CD4-positive, alpha-beta memory T cell (primary cell): ENCODE measurements around the gene GARIN1A. TPM values are rescaled to one million over a fixed set of nuclear protein-coding genes. Genes with fewer than 3 reads are reported as not detected.
"Not testable (repeated sequence)": the region's sequence is repeated elsewhere in the genome, so short reads cannot be mapped to it uniquely, and the experiment has no call there.

Experiments used
- CTCF ChIA-PET: fragments of 350-600 bp; sonication (Branson Sonifier 250); formaldehyde crosslinking; loops from one replicate; lab custom pipeline; 2021; ENCODE audit warnings: inconsistent platforms; ENCODE audit not compliant: partially characterized antibody; lab: Charles Lee
- POLR2A ChIA-PET: fragments of 350-600 bp; sonication (Branson Sonifier 250); formaldehyde crosslinking; loops from one replicate; lab custom pipeline; 2021; ENCODE audit not compliant: partially characterized antibody; lab: Charles Lee
- DNase-seq, 5 donors: peaks; one replicate each; pipeline versions ENCODE4 v3.0.0 to v3.0.0-alpha.2; 2020 to 2022; ENCODE audit warnings: mixed read lengths in 1 of 5
- H3K27ac ChIP-seq: one replicate; pipeline ENCODE4 v1.7.0; 2013; ENCODE audit warnings: low read depth, low read length
- H3K27me3 ChIP-seq: 2 replicates; pipeline ENCODE4 v1.7.0; 2013; ENCODE audit warnings: mild to moderate bottlenecking, low read length, moderate library complexity; ENCODE audit not compliant: insufficient read depth
- H3K36me3 ChIP-seq: 2 replicates; pipeline ENCODE4 v1.7.0; 2013; ENCODE audit warnings: mild to moderate bottlenecking, low read length, moderate library complexity; ENCODE audit not compliant: insufficient read depth
- H3K4me1 ChIP-seq: 2 replicates; pipeline ENCODE4 v1.7.0; 2013; ENCODE audit warnings: mild to moderate bottlenecking, low read length, moderate library complexity; ENCODE audit not compliant: insufficient read depth
- H3K4me3 ChIP-seq, 2 donors: one replicate each; pipeline ENCODE4 v1.7.0; 2013; ENCODE audit warnings: low read length in 2 of 2, mild to moderate bottlenecking in 1 of 2
- H3K9me3 ChIP-seq, 2 donors: one replicate each; pipeline ENCODE4 v1.7.0; 2013; ENCODE audit warnings: low read length in 2 of 2, control low read depth in 1 of 2; ENCODE audit not compliant: control insufficient read depth in 1 of 2
- H3K27ac Mint-ChIP-seq, 7 donors: one replicate each; pipeline ENCODE4 v1.8.0; 2020 to 2021; ENCODE audit warnings: mixed read lengths in 7 of 7, mild to moderate bottlenecking in 6 of 7, inconsistent platforms in 3 of 7, moderate library complexity in 3 of 7
- H3K27me3 Mint-ChIP-seq, 2 donors: one replicate each; pipeline ENCODE4 v1.8.0; 2020 to 2021; ENCODE audit warnings: mixed read lengths in 2 of 2
- H3K36me3 Mint-ChIP-seq, 2 donors: one replicate each; pipeline ENCODE4 v1.8.0; 2020 to 2021; ENCODE audit warnings: mixed read lengths in 2 of 2, inconsistent platforms in 1 of 2, mild to moderate bottlenecking in 1 of 2
- H3K4me1 Mint-ChIP-seq, 4 donors: one replicate each; pipeline ENCODE4 v1.8.0; 2020 to 2021; ENCODE audit warnings: mixed read lengths in 4 of 4, mild to moderate bottlenecking in 1 of 4
- H3K4me3 Mint-ChIP-seq, 8 donors: one replicate each; pipeline ENCODE4 v1.8.0; 2020 to 2021; ENCODE audit warnings: mixed read lengths in 8 of 8, mild to moderate bottlenecking in 7 of 8, moderate library complexity in 6 of 8, inconsistent platforms in 3 of 8
- H3K9me3 Mint-ChIP-seq, 8 donors: one replicate each; pipeline ENCODE4 v1.8.0; 2020 to 2021; ENCODE audit warnings: mixed read lengths in 8 of 8, mild to moderate bottlenecking in 5 of 8, inconsistent platforms in 3 of 8, moderate library complexity in 1 of 8
- intact Hi-C: fragments of 100-400 bp; cut with micrococcal nuclease; formaldehyde crosslinking; loops from one replicate; pipeline ENCODE4 v1.15.1; 2023
- polyA plus RNA-seq, 2 donors: library from polyadenylated mRNA; unstranded; fragments of 300-500 nt; fragmentation: Illumina TruSeq; gene quantifications; one replicate each; pipeline ENCODE4 v1.2.3, GENCODE V29; 2021
- total RNA-seq, 2 experiments: library from RNA; stranded (reverse); gene quantifications; one replicate each; pipeline ENCODE4 v1.2.3, GENCODE V29; 2021

The GARIN1A gene
- total RNA-seq (1 to 10 TPM; 1.6 to 3.4 TPM), polyA plus RNA-seq (under 1 TPM in 1 of 2 donors, not detected in 1; 0.06 TPM)

DNA sequence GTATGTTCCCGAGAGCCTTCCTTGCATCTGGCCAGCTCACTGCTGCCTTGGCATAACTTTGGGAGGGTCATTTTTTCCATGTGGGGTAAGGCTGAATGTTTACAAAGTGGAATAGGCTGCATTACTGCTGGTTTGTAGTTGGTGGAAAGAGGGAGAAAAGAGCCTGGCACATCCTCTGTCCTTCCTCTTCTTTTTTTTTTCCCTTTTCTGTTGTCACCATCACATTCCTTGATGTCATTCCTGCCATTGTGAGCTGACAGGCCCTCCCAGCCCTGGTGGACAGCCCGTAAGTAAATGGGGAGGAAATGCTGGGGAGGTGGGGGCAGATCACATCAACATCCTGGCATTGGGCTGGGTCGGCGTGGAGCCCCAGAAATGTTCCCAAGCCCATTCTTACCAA is at the start of gene GARIN1A:
Gene GARIN1A (plus strand): TSS at position 301 of the 400 bp plus-strand sequence. CDS start 106 bp downstream, outside the sequence.
- peaks cover 8% of the 10 kb centered on the region for H3K27me3 ChIP-seq
- no peak within 1 kb of the TSS for H3K27ac ChIP-seq
- H3K27me3 Mint-ChIP-seq, result peaks cover 6 to 11% of the 10 kb centered on the region in 2 donors
- no peak within 1 kb of the TSS for H3K27ac Mint-ChIP-seq
- H3K9me3 Mint-ChIP-seq, result no peaks in the 10 kb centered on the region
- H3K36me3 ChIP-seq, result no peaks in the 10 kb centered on the region
- DNase-seq, result no peak
- H3K9me3 ChIP-seq, result no peaks in the 10 kb centered on the region
- H3K36me3 Mint-ChIP-seq, result no peaks in the 10 kb centered on the region
- CTCF ChIA-PET, result no interaction called here
- peaks cover 3 to 11% (median 6%) of the 10 kb centered on the region in 4 donors for H3K4me1 Mint-ChIP-seq
- no peak within 1 kb of the TSS for H3K4me3 ChIP-seq
- POLR2A ChIA-PET, result interaction anchor here (0.8 kb wide), 1 partner anchor 10 kb away, joined by 3 read pairs; no protein-coding TSS in a partner anchor
- peak within 1 kb of the TSS in 1 of 8 donors; percentile 1 for H3K4me3 Mint-ChIP-seq
- intact Hi-C loops, result no loop called here
- no peaks in the 10 kb centered on the region for H3K4me1 ChIP-seq

DNA sequence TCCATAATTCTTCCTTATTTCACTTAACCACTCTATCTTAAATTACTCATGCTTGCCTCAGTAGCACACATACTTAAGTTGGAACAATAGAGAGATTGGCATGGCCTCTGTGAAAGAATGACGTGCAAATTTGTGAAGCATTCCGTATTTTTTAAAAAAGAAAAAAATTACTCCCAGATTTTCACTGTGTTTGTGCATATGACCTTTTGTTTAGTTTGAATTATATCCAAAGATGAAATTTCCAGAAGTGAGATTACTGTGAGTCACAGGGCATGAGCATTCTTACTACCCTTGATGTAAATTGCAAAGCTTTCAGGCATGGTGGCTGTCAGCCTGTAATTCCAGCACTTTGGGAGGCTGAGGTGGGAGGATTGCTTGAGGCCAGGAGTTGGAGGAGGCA is 45.0 kb upstream of the GARIN1A start:
- H3K36me3 ChIP-seq, H3K9me3 ChIP-seq, H3K4me3 Mint-ChIP-seq, H3K27ac ChIP-seq, H3K27me3 Mint-ChIP-seq, POLR2A ChIA-PET, DNase-seq, H3K27me3 ChIP-seq, H3K9me3 Mint-ChIP-seq, H3K4me1 Mint-ChIP-seq, H3K4me3 ChIP-seq, H3K4me1 ChIP-seq, H3K27ac Mint-ChIP-seq, CTCF ChIA-PET, intact Hi-C loops: not testable (repeated sequence)
- peaks cover 28 to 54% of the 10 kb centered on the region in 2 donors for H3K36me3 Mint-ChIP-seq

DNA sequence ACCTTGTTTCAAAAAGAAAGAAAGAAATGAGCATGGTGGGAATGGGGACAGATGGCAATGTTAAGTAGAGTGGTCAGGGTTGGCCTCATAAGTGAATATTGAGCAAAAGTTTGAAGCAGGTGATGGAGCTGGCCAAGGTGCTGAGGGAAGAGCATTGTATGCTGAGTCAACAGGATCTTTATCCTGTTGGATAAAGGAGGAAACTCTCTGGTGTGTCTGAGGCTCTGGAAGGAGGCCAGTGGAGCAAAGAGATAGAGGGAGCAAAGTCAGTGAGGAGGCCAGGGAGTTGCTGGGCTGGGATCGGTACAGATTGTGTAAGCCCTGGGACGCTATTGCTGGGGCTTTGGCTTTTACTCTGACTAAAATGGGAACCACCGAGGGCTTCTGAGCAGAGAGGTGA is 38.2 kb upstream of the GARIN1A start:
- H3K4me1 ChIP-seq, H3K27me3 ChIP-seq, H3K4me3 Mint-ChIP-seq, H3K9me3 Mint-ChIP-seq, CTCF ChIA-PET, POLR2A ChIA-PET, H3K36me3 ChIP-seq, H3K4me1 Mint-ChIP-seq, intact Hi-C loops, DNase-seq, H3K27ac ChIP-seq, H3K9me3 ChIP-seq, H3K4me3 ChIP-seq, H3K27me3 Mint-ChIP-seq: not testable (repeated sequence)
- Mint-ChIP-seq H3K27ac (peak overlapping the region in 1 of 7 donors; percentile 66), H3K36me3 (peaks cover 28 to 51% of the 10 kb centered on the region in 2 donors)

DNA sequence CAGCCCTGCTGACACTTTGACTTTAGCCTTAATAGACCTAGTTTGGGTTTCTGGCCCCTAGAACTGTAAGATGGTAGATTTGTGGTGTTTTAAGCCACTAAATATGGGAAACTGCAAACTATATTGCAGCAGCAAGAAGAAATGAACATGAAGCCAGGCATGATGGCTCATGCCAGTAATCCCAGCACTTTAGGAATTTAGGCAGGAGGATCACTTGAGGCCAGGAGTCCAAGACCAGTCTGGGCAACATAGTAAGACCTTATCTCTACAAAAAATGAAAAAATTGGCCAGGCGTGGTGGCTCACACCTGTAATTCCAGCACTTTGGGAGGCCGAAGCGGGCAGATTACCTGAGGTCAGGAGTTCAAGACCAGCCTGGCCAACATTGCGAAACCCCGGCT is 26.9 kb upstream of the GARIN1A start:
- H3K4me3 Mint-ChIP-seq, result not testable (repeated sequence)
- peaks cover 13 to 23% of the 10 kb centered on the region in 2 donors for H3K36me3 Mint-ChIP-seq
- H3K27ac Mint-ChIP-seq, result peak overlapping the region in 1 of 7 donors; percentile 51

DNA sequence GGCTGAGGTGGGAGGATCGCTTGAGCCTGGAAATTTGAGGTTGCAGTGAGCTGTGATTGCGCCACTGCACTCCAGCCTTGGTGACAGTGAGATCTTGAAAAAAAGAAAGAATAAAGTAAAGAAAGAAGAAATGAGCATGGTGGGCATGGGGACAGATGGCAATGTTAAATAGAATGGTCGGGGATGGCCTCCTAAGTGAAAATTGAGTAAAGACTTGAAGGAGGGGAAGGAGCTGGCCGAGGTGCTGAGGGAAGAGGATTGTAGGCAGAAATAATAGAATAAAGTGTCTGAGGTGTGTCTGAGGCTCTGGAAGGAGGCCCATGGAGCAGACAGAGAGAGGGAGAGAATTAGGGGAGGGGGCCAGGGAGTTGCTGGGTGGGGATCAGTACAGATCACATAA is 26.2 kb upstream of the GARIN1A start:
- H3K4me3 Mint-ChIP-seq, H3K27me3 Mint-ChIP-seq, POLR2A ChIA-PET, H3K27ac ChIP-seq, H3K4me3 ChIP-seq, H3K27me3 ChIP-seq, H3K4me1 Mint-ChIP-seq, H3K9me3 ChIP-seq, intact Hi-C loops, H3K4me1 ChIP-seq, DNase-seq, CTCF ChIA-PET, H3K9me3 Mint-ChIP-seq, H3K36me3 ChIP-seq: not testable (repeated sequence)
- Mint-ChIP-seq H3K27ac (peak overlapping the region in 3 of 7 donors; percentile 22 to 57 (median 27)), H3K36me3 (peaks cover 16 to 23% of the 10 kb centered on the region in 2 donors)

More for the DNA sequence above, 26.9 kb upstream of the GARIN1A start:
- DNase-seq, H3K4me1 ChIP-seq, H3K36me3 ChIP-seq, H3K9me3 Mint-ChIP-seq, H3K4me1 Mint-ChIP-seq, H3K4me3 ChIP-seq, POLR2A ChIA-PET, H3K27me3 ChIP-seq, intact Hi-C loops, CTCF ChIA-PET, H3K27me3 Mint-ChIP-seq, H3K9me3 ChIP-seq, H3K27ac ChIP-seq: not testable (repeated sequence)

DNA sequence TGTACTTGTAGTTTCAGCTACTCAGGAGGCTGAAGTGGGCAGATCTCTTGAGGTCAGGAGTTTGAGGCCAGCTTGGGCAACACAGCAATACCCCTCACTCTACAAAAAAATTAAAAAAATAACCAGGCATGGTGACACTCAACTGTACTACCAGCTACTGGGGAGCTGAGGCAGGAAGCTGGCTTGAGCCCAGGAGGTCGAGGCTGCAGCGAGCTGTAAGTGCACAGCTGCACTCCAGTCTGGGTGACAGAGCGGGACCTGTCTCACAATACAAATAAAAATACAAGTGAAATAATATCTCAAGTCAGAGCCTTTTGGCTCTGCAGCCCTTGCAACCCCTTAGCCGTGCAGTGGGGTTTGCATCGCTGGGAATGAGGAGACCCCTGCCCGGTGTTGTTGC is 25.2 kb upstream of the GARIN1A start:
- H3K27ac ChIP-seq, H3K4me1 Mint-ChIP-seq, CTCF ChIA-PET, intact Hi-C loops, H3K9me3 Mint-ChIP-seq, H3K36me3 ChIP-seq, H3K4me3 ChIP-seq, H3K27ac Mint-ChIP-seq, H3K4me3 Mint-ChIP-seq, H3K4me1 ChIP-seq, H3K27me3 ChIP-seq, POLR2A ChIA-PET, H3K27me3 Mint-ChIP-seq, H3K9me3 ChIP-seq, DNase-seq: not testable (repeated sequence)
- peaks cover 16 to 18% of the 10 kb centered on the region in 2 donors for H3K36me3 Mint-ChIP-seq

DNA sequence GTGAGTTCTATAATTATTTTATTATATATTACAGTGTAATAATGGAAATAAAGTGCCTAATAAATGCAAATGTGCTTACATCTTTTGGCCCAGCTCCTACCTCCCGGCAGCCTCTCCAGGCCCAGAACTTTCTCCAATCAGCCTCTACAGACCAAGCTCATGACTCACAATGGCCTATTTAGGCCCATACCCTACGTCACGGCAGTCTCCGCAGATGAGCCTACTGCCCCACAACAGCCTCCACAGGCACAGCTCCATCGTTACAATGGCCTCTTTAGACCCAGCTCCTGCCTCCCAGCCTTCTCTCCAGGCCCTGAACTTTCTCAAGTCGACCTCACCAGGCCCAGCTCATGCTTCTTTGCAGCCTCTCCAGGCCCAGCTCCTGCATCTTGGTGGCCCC is 21.0 kb upstream of the GARIN1A start:
- H3K27ac Mint-ChIP-seq, POLR2A ChIA-PET, DNase-seq, H3K36me3 Mint-ChIP-seq, H3K9me3 Mint-ChIP-seq, H3K27me3 ChIP-seq, H3K27me3 Mint-ChIP-seq, intact Hi-C loops, CTCF ChIA-PET, H3K4me1 Mint-ChIP-seq, H3K4me3 ChIP-seq, H3K4me1 ChIP-seq, H3K27ac ChIP-seq, H3K9me3 ChIP-seq, H3K36me3 ChIP-seq, H3K4me3 Mint-ChIP-seq: not testable (repeated sequence)

DNA sequence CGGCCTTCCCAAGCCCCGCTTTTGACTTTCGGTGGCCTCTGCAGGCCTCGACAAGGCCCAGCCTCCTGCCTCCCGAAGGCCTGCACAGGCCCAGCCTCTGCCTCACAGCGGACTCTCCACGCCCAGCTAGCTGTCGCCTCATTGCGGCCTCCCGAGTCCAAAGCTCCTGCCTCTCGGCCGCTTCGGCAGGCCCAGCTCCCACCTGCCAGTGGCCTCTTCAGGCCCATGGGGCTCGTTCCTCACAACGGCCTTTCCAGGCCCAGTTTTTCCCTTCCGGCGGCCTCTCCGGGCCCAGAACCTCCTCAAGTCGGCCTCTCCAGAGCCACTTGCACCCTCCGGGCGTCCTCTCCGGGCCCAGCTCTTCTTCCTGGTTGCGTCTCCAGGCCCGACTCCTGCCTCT is 19.5 kb upstream of the GARIN1A start:
- H3K27ac ChIP-seq, H3K4me3 ChIP-seq, H3K27ac Mint-ChIP-seq, H3K27me3 ChIP-seq, DNase-seq, H3K36me3 Mint-ChIP-seq, H3K27me3 Mint-ChIP-seq, CTCF ChIA-PET, H3K9me3 Mint-ChIP-seq, POLR2A ChIA-PET, H3K36me3 ChIP-seq, H3K4me3 Mint-ChIP-seq, H3K4me1 ChIP-seq, H3K9me3 ChIP-seq, H3K4me1 Mint-ChIP-seq, intact Hi-C loops: not testable (repeated sequence)
